NT2/D1 (cell line): Measurements from ENCODE around the gene FAM241A.
"Not testable (repeated sequence)": the region's sequence is repeated elsewhere in the genome, so short reads cannot be mapped to it uniquely, and the experiment has no call there.

Source experiments
- DNase-seq: peaks from one replicate; pipeline ENCODE4 v3.0.0-alpha.2; 2011; ENCODE audit warnings: low read depth, low spot score
- H3K27me3 ChIP-seq: 2 replicates; pipeline ENCODE4 v1.6.0; 2011; ENCODE audit warnings: mild to moderate bottlenecking; ENCODE audit not compliant: insufficient read length, insufficient read depth
- H3K36me3 ChIP-seq: 2 replicates; pipeline ENCODE4 v1.6.1; 2011; ENCODE audit warnings: mild to moderate bottlenecking, low read length, mixed read lengths; ENCODE audit not compliant: insufficient read depth, insufficient read length
- H3K4me1 ChIP-seq: 2 replicates; pipeline ENCODE4 v1.5.1; 2011; ENCODE audit not compliant: insufficient read depth, insufficient read length
- H3K4me3 ChIP-seq: 2 replicates; pipeline ENCODE4 v1.5.1; 2011; ENCODE audit warnings: low read depth; ENCODE audit not compliant: insufficient read length
- H3K9ac ChIP-seq: 2 replicates; pipeline ENCODE4 v1.6.0; 2011; ENCODE audit warnings: low read depth; ENCODE audit not compliant: insufficient read length
- H3K9me3 ChIP-seq: 2 replicates; pipeline ENCODE4 v1.5.1; 2011; ENCODE audit warnings: mild to moderate bottlenecking, low read length; ENCODE audit not compliant: insufficient read depth
- SUZ12 ChIP-seq: IDR thresholded peaks from 2 replicates; pipeline ENCODE4 v1.6.1; 2011; ENCODE audit not compliant: insufficient read length, insufficient read depth; ENCODE audit errors: extremely low read depth
- YY1 ChIP-seq: IDR thresholded peaks from 2 replicates; pipeline ENCODE4 v1.6.1; 2011; ENCODE audit not compliant: insufficient read length, insufficient read depth
- ZNF274 ChIP-seq: IDR thresholded peaks from 2 replicates; pipeline ENCODE4 v1.6.1; 2011; ENCODE audit warnings: mild to moderate bottlenecking, low read depth, low read length

Gene FAM241A

DNA sequence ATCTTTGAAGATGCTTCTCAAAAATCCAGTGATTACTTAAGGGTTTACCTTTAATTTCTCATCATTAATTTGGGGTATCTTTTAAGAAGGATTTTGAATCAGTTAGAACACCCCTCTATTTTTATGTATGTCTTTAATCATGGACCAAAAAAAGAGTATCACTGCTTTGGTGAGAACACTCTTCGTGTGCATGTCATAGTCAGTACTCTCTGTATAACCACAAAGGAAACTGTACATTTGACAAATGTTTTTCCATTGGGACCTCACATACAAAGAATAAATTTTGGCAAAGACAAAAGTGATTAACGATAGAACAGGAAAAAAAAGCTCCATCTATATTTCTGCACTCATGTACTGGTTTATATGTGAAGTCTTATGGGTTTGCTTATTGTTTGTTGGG, 31.3 kb downstream of the FAM241A start:
- no peak for DNase-seq
- H3K36me3 ChIP-seq = no peaks in the 10 kb centered on the region
- no peaks in the 10 kb centered on the region for H3K27me3 ChIP-seq
- no peak overlapping the region for H3K9ac ChIP-seq
- no peaks in the 10 kb centered on the region for H3K9me3 ChIP-seq
- no peak for TF ChIP-seq SUZ12
- no peak for TF ChIP-seq ZNF274
- no peak for TF ChIP-seq YY1
- no peaks in the 10 kb centered on the region for H3K4me1 ChIP-seq
- no peak overlapping the region for H3K4me3 ChIP-seq

GRCh38 chr4:112178741-112179140, 33.5 kb downstream of the FAM241A start:
- H3K36me3 ChIP-seq, H3K9ac ChIP-seq, H3K4me3 ChIP-seq, DNase-seq, H3K4me1 ChIP-seq, H3K27me3 ChIP-seq, H3K9me3 ChIP-seq: not testable (repeated sequence)

- no peaks in the 10 kb centered on the region for H3K36me3 ChIP-seq
- H3K9me3 ChIP-seq = no peaks in the 10 kb centered on the region
- DNase-seq = no peak
- no peaks in the 10 kb centered on the region for H3K27me3 ChIP-seq
- no peak for TF ChIP-seq SUZ12
- TF ChIP-seq YY1 = no peak
- TF ChIP-seq ZNF274 = no peak
- no peak overlapping the region for H3K4me3 ChIP-seq
- no peak overlapping the region for H3K9ac ChIP-seq
- no peaks in the 10 kb centered on the region for H3K4me1 ChIP-seq
Observed at GRCh38 chr4:112181358-112182000, 36.2 kb downstream of the FAM241A start.

DNA sequence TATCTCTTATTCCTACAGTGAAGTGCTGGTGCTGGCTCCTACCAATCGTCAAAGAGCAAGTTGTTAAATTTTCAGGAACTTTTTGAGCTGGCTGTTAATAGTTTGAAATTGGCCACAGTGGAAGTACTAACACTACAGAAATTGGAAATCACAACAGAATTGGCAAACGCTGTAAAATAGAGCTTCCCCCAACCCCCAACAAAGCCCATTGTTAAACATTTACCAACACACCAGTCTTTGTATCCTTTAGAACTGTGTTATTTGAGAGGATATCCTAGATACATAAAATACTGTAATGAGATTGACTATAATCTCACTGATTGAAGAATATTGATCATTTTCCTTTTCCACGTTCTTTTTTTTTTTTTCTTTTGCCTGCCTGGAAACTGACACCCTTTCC, 37.4 kb downstream of the FAM241A start:
- no peak for DNase-seq
- Histone ChIP-seq H3K9ac (no peak overlapping the region), H3K4me1 (no peaks in the 10 kb centered on the region), H3K27me3 (no peaks in the 10 kb centered on the region), H3K36me3 (no peaks in the 10 kb centered on the region), H3K9me3 (no peaks in the 10 kb centered on the region), H3K4me3 (no peak overlapping the region)
- no peak for TF ChIP-seq YY1
- no peak for TF ChIP-seq ZNF274
- no peak for TF ChIP-seq SUZ12

DNA sequence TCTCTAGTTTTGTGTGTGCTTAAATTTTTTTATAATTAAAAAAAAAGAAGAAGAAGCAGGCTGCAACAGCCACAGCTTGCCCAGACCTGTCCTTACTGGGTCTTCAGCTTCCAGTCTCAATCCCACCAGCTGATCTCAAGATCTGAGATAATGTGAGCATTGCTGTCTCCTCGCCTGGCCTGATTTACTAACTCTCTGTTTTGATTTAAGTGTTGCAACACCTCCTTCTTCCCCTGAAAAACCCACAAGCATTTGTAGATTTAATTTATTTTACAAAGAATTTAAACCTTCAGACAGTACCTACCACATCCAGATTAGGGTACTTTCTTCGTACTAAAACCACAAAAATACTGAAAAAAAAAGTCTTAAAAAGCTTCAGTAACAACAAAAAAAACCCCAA, 38.0 kb downstream of the FAM241A start:
- Histone ChIP-seq H3K9me3 (no peaks in the 10 kb centered on the region), H3K4me3 (no peak overlapping the region)

GRCh38 chr4:112184438-112184837, 39.2 kb downstream of the FAM241A start:
- TF ChIP-seq ZNF274 = no peak
- TF ChIP-seq YY1 = no peak
- no peak for TF ChIP-seq SUZ12
- Histone ChIP-seq H3K9ac (no peak overlapping the region), H3K36me3 (no peaks in the 10 kb centered on the region), H3K4me1 (no peaks in the 10 kb centered on the region), H3K27me3 (no peaks in the 10 kb centered on the region), H3K4me3 (no peak overlapping the region), H3K9me3 (no peaks in the 10 kb centered on the region)
- no peak for DNase-seq

More for the DNA sequence above, 38.0 kb downstream of the FAM241A start:
- H3K4me1 ChIP-seq = no peaks in the 10 kb centered on the region
- no peak for DNase-seq
- H3K9ac ChIP-seq = no peak overlapping the region
- H3K36me3 ChIP-seq = no peaks in the 10 kb centered on the region
- no peak for TF ChIP-seq YY1
- no peak for TF ChIP-seq ZNF274
- no peak for TF ChIP-seq SUZ12
- H3K27me3 ChIP-seq = no peaks in the 10 kb centered on the region

- no peak for DNase-seq
- no peak for TF ChIP-seq ZNF274
- no peak for TF ChIP-seq YY1
- Histone ChIP-seq H3K9ac (no peak overlapping the region), H3K9me3 (no peaks in the 10 kb centered on the region), H3K4me1 (no peaks in the 10 kb centered on the region), H3K36me3 (no peaks in the 10 kb centered on the region), H3K4me3 (no peak overlapping the region), H3K27me3 (no peaks in the 10 kb centered on the region)
Observed at GRCh38 chr4:112185334-112185733, 40.1 kb downstream of the FAM241A start.

GRCh38 chr4:112185740-112186670, 40.8 kb downstream of the FAM241A start:
- no peaks in the 10 kb centered on the region for H3K9me3 ChIP-seq
- H3K36me3 ChIP-seq = no peaks in the 10 kb centered on the region
- H3K4me3 ChIP-seq = no peak overlapping the region
- DNase-seq = no peak
- H3K4me1 ChIP-seq = no peaks in the 10 kb centered on the region
- no peaks in the 10 kb centered on the region for H3K27me3 ChIP-seq
- H3K9ac ChIP-seq = no peak overlapping the region
- TF ChIP-seq SUZ12 = no peak
